Psoas muscle (tissue), 8 donors: Measurements from ENCODE around the gene CRYBG1. TPM values are rescaled to one million over a fixed set of nuclear protein-coding genes. Genes with fewer than 3 reads are reported as not detected.
"Not testable (repeated sequence)": the region's sequence is repeated elsewhere in the genome, so short reads cannot be mapped to it uniquely, and the experiment has no call there.

Source experiments
- ATAC-seq, 4 donors: fragments of 200-7000 bp; cut with Tn5 transposase; one replicate each; pipeline ENCODE4 v1.9.1; 2020; ENCODE audit warnings: moderate library complexity in 3 of 4, mild to moderate bottlenecking in 2 of 4
- DNase-seq, 2 donors: peaks; one replicate each; pipeline ENCODE4 v3.0.0-alpha.2; 2020
- H3K27ac ChIP-seq: fragments of 200-600 bp; one replicate; pipeline ENCODE4 v1.8.0; 2022
- H3K27me3 ChIP-seq, 3 donors: fragments of 200-600 bp in 1 of 3; one replicate each; pipeline versions ENCODE4 v1.6.1 to v1.8.0; 2013 to 2022; ENCODE audit warnings: low read length in 2 of 3, mild to moderate bottlenecking in 2 of 3, moderate library complexity in 1 of 3; ENCODE audit not compliant: insufficient read depth in 3 of 3
- H3K36me3 ChIP-seq, 2 donors: fragments of 200-600 bp in 1 of 2; one replicate each; pipeline versions ENCODE4 v1.6.1 to v1.8.0; 2013 to 2022; ENCODE audit warnings: low read depth in 1 of 2, mild to moderate bottlenecking in 1 of 2, moderate library complexity in 1 of 2; ENCODE audit not compliant: insufficient read depth in 1 of 2
- H3K4me1 ChIP-seq: fragments of 200-600 bp; one replicate; pipeline ENCODE4 v1.8.0; 2022
- H3K4me3 ChIP-seq: fragments of 200-600 bp; one replicate; pipeline ENCODE4 v1.8.0; 2022; ENCODE audit warnings: mild to moderate bottlenecking
- H3K9me3 ChIP-seq: fragments of 200-600 bp; one replicate; pipeline ENCODE4 v1.8.0; 2022
- WGBS, 3 donors: extraction: QIAGEN DNeasy Blood & Tissue Kit; methylation state at CpG; one replicate each; pipeline versions ENCODE4 v1.1.6 to v1.1.7; 2013; 5-methylcytosine and 5-hydroxymethylcytosine counted together
- intact Hi-C, 2 donors: fragments of 100-400 bp; cut with DNase I; formaldehyde crosslinking; loops; one replicate each; pipeline versions ENCODE4 v1.11.0 to v1.14.2; 2022
- polyA plus RNA-seq, 3 donors: library from polyadenylated mRNA; stranded (reverse); fragments of 200-250 nt; gene quantifications; one replicate each; pipeline ENCODE4 v1.2.3, GENCODE V29; 2013
- total RNA-seq, 4 donors: library from RNA; stranded (reverse); fragmentation: NEBNext Ultra II Directional in 2 of 4; extraction: Animal tissue kit (Norgen Biotek cat#: 25700) in 2 of 4; gene quantifications; one replicate each; pipeline versions ENCODE4 v1.2.1 to v1.2.4, GENCODE V29; 2021 to 2023
- TF ChIP-seq, protein P1 (sequence below): fragments of 200-600 bp; IDR thresholded peaks from one replicate; pipeline ENCODE4 v1.8.0; 2022; ENCODE audit warnings: antibody characterized with exemption
- donor health status: healthy with polysubstance abuse.
- donor health status: DM: no; HTN: no; CAD: no; lungs with moderate emphysema.
- donor health status: Bipolar disorder and iron deficiency.
- donor health status: healthy.
- donor health status: DM: yes; HTN: yes; CAD: no.
- donor health status: DM: no; HTN: no; CAD: no.
- donor health status: DM: no; HTN: no; CAD: no.
- donor health status: DM: yes; HTN: yes; CAD: no.

Gene CRYBG1
- total and polyA plus RNA-seq, 7 donors: 0.17 to 1.6 (median 0.82) TPM

DNA sequence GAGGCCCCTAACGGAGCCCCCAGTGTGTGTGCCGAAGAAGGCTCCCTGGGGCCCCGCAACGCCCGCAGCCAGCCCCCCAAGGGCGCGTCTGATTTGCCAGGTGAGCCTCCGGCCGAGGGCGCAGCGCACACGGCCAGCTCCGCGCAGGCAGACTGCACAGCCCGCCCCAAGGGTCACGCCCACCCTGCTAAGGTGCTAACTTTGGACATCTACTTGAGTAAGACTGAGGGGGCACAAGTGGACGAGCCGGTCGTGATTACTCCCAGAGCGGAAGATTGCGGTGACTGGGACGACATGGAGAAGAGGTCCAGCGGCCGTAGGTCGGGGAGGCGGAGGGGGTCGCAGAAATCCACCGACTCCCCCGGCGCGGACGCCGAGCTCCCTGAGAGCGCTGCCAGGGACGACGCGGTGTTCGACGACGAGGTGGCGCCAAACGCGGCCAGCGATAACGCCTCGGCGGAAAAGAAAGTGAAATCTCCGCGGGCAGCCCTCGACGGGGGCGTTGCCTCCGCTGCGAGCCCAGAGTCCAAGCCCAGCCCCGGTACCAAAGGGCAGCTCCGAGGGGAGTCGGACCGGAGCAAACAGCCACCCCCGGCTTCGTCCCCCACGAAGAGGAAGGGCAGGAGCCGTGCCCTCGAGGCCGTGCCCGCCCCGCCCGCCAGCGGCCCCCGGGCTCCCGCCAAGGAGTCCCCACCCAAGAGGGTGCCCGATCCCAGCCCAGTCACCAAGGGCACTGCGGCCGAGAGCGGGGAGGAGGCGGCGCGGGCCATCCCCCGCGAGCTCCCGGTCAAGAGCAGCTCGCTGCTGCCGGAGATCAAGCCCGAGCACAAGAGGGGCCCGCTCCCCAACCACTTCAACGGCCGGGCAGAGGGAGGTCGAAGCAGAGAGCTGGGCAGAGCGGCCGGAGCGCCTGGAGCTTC, 151.8 kb downstream of the CRYBG1 start:
- intact Hi-C loops: no loop called here
- Histone ChIP-seq H3K4me1 (peaks cover 5% of the 10 kb centered on the region), H3K4me3 (peak overlapping the region; percentile 77), H3K27ac (peak overlapping the region; percentile 62), H3K9me3 (no peaks in the 10 kb centered on the region), H3K36me3 (no peaks in the 10 kb centered on the region), H3K27me3 (peaks cover 3 to 65% (median 25%) of the 10 kb centered on the region in 3 donors)
- TF ChIP-seq, protein P1, sequence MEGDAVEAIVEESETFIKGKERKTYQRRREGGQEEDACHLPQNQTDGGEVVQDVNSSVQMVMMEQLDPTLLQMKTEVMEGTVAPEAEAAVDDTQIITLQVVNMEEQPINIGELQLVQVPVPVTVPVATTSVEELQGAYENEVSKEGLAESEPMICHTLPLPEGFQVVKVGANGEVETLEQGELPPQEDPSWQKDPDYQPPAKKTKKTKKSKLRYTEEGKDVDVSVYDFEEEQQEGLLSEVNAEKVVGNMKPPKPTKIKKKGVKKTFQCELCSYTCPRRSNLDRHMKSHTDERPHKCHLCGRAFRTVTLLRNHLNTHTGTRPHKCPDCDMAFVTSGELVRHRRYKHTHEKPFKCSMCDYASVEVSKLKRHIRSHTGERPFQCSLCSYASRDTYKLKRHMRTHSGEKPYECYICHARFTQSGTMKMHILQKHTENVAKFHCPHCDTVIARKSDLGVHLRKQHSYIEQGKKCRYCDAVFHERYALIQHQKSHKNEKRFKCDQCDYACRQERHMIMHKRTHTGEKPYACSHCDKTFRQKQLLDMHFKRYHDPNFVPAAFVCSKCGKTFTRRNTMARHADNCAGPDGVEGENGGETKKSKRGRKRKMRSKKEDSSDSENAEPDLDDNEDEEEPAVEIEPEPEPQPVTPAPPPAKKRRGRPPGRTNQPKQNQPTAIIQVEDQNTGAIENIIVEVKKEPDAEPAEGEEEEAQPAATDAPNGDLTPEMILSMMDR: no peak
- DNase-seq (peak; percentile 70 to 81), ATAC-seq (peak; percentile 60 to 79 (median 68))
- WGBS, 3 donors: 1% methylated on average over 75 to 90 of the region's 90 CpGs

DNA sequence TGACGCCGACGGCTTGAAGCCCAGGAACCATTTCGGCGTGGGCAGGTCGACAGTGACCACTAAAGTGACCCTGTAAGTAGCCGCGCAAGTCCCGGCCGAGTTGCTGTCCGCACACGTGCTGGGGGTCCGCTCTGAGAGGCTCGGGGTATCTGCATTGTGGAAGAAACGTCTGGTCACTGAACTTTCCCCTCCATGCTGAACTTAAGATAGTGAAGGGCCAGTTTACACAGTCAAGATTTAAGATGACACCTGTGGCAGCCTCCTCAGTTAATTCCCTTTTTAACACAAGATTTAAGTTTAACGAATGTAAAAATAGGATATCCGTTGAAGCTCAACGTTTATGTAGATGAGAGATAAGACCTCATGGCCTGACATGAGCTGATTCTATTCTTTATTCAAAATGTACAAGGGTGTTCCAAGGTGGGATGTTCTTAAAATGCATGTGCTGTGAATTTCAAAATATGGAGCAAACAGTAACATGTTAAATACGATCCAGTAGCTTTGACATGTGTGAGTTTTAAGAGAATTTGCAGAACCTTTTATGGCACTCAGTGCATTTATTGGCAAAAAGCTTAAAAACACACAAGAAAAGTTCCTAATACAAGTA, 152.6 kb downstream of the CRYBG1 start:
- H3K9me3 ChIP-seq: no peaks in the 10 kb centered on the region
- peak overlapping the region; percentile 62 for H3K27ac ChIP-seq
- H3K4me1 ChIP-seq: peaks cover 5% of the 10 kb centered on the region
- no peaks in the 10 kb centered on the region for H3K36me3 ChIP-seq
- TF ChIP-seq, protein P1: no peak
- 10 to 17% (median 15%) methylated on average over 19 of the region's 19 CpGs for WGBS, 3 donors
- ATAC-seq (no peak), DNase-seq (no peak)
- intact Hi-C loops: no loop called here
- H3K27me3 ChIP-seq: peaks cover 3 to 60% (median 24%) of the 10 kb centered on the region in 3 donors
- H3K4me3 ChIP-seq: peak overlapping the region; percentile 77

DNA sequence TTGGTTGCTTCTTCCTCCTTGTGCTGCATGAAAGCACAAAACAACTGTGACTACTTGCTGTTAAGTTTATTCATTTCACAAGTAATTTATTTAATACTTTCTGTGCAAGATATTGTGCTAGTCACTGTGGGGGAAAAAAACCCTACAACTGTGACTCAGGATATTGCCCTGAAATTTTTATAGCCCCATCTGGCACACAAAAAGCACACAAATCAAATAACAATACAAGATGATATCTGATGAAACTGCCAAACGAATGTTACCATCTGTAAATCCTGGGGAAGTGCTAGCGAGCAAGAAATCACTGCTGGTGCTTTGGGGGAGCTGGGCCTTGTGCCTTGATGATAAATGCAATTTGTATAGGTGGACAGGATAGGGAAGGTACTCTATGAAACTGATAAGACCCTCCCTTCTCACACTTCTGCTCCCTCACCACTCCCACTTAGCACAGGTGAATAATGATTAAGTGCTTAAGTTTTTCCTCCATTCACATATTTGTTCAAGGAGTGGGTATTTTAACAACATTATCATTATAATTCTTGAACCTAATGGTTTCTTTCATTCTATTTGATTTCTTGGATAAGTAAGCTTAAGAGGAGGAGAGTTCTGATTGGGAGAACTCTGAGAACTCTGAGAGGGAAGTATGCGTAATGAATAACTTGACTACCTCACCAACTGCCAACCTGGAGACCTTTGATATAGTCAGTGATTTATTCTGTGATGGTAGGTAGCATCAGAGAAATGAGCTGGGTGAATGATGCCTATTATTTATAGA, 153.5 kb downstream of the CRYBG1 start:
- intact Hi-C loops: no loop called here
- Histone ChIP-seq H3K36me3 (no peaks in the 10 kb centered on the region), H3K9me3 (no peaks in the 10 kb centered on the region), H3K4me3 (peak overlapping the region; percentile 77), H3K27me3 (peaks cover 3 to 51% (median 24%) of the 10 kb centered on the region in 3 donors), H3K4me1 (peaks cover 5% of the 10 kb centered on the region), H3K27ac (no peak overlapping the region)
- ATAC-seq (no peak), DNase-seq (no peak)
- TF ChIP-seq, protein P1: no peak
- WGBS, 3 donors: 59 to 74% (median 63%) methylated on average over 3 of the region's 3 CpGs

DNA sequence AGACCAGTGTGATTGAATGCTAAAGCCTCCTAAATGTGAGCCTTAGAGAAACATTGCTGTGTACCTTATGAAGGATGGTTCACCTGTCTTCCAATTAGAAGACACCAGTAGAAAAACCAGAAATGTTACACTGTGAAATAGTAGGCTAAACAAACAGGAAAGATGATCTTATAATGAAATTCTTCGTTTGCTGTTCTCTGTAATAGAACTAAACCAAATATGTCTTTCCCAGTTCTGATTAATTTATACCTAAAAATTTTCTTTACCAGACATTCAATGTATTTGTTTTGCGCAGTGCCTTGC, 154.0 kb downstream of the CRYBG1 start:
- 86 to 89% (median 88%) methylated on average over 2 of the region's 2 CpGs for WGBS, 3 donors
- H3K27ac ChIP-seq: no peak overlapping the region
- intact Hi-C loops: no loop called here

DNA sequence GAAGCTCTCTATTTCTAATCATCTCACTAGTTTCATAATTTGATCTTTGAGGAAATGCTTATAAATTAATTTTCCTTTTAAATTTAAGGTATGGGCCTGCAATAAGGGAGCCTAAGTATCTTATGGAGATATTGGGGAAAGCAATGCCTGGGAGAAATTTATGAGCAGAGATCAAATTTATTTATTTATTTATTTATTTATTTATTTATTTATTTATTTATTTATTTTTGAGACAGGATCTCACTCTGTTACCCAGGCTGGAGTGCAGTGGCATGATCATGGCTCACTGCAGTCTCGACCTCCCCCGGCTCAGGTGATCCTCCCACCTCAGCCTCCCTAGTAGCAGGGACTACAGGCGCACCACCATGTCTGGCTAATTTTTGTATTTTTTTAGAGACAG, 155.1 kb downstream of the CRYBG1 start:
- H3K4me3 ChIP-seq, ATAC-seq, intact Hi-C loops, H3K9me3 ChIP-seq, H3K36me3 ChIP-seq, H3K4me1 ChIP-seq, H3K27ac ChIP-seq, DNase-seq: not testable (repeated sequence)
- H3K27me3 ChIP-seq: peaks cover 3 to 35% (median 18%) of the 10 kb centered on the region in 3 donors
- 97 to 100% (median 99%) methylated on average over 3 of the region's 3 CpGs for WGBS, 3 donors

More for the DNA sequence above, 154.0 kb downstream of the CRYBG1 start:
- H3K36me3 ChIP-seq: no peaks in the 10 kb centered on the region
- H3K9me3 ChIP-seq: no peaks in the 10 kb centered on the region
- H3K27me3 ChIP-seq: peaks cover 3 to 46% (median 24%) of the 10 kb centered on the region in 3 donors
- TF ChIP-seq, protein P1: no peak
- ATAC-seq (no peak), DNase-seq (no peak)
- peak overlapping the region; percentile 77 for H3K4me3 ChIP-seq
- H3K4me1 ChIP-seq: peaks cover 5% of the 10 kb centered on the region
